ENCODE measurements around the gene ARFIP1. TPM values are rescaled to one million over a fixed set of nuclear protein-coding genes. Genes with fewer than 3 reads are reported as not detected.
A peak's percentile ranks its signal among the peaks of the same experiment; 100 is the strongest.
"Not testable (repeated sequence)": the region's sequence is repeated elsewhere in the genome, so short reads cannot be mapped to it uniquely, and the experiment has no call there.

The ARFIP1 gene
- total and polyA plus RNA-seq, 2 donors, result 18.5 to 26.7 TPM

DNA sequence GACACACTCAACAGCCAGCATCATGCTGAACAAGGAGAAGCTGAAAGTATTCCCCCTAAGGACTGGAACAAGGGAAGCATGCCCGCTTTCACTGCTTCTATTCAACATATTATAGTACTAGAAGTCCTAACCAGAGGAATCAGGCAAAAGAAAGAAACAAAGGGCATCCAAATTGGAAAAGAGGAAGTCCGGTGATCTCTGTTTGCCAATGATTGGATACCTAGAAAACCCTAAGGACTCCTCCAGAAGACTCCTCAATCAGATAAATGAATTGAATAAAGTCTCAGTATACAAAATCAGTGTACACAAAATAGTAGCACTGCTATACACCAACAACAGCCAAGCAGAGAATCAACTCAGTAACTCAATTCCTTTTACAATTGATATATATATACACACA, 44.8 kb downstream of the ARFIP1 start:
- Histone ChIP-seq H3K4me3 (ENCODE audit: low read length in 2 of 2) (no peak overlapping the region), H3K4me1 (ENCODE audit: control insufficient read depth in 2 of 2, insufficient read depth in 2 of 2, low read length in 2 of 2) (no peaks in the 10 kb centered on the region), H3K27me3 (ENCODE audit: control insufficient read depth in 2 of 2, insufficient read depth in 1 of 2, low read length in 1 of 2) (no peaks in the 10 kb centered on the region), H3K27ac (ENCODE audit: low read depth in 1 of 2, low read length in 1 of 2) (no peak overlapping the region), H3K36me3 (ENCODE audit: control insufficient read depth in 2 of 2, insufficient read depth in 2 of 2, low read length in 1 of 2) (no peaks in the 10 kb centered on the region), H3K9me3 (ENCODE audit: control insufficient read depth in 2 of 2, insufficient read depth in 1 of 2, low read length in 1 of 2) (no peaks in the 10 kb centered on the region)
- 98% methylated on average over 2 of the region's 2 CpGs for WGBS
- no peak for DNase-seq (ENCODE audit: low read depth in 6 of 9, low spot score in 9 of 9)

GRCh38 chr4:152825336-152825735, 45.6 kb downstream of the ARFIP1 start:
- Histone ChIP-seq H3K27ac (ENCODE audit: low read depth in 1 of 2, low read length in 1 of 2) (no peak overlapping the region), H3K4me3 (ENCODE audit: low read length in 2 of 2) (no peak overlapping the region), H3K9me3 (ENCODE audit: control insufficient read depth in 2 of 2, insufficient read depth in 1 of 2, low read length in 1 of 2) (no peaks in the 10 kb centered on the region), H3K36me3 (ENCODE audit: control insufficient read depth in 2 of 2, insufficient read depth in 2 of 2, low read length in 1 of 2) (no peaks in the 10 kb centered on the region), H3K27me3 (ENCODE audit: control insufficient read depth in 2 of 2, insufficient read depth in 1 of 2, low read length in 1 of 2) (no peaks in the 10 kb centered on the region), H3K4me1 (ENCODE audit: control insufficient read depth in 2 of 2, insufficient read depth in 2 of 2, low read length in 2 of 2) (no peaks in the 10 kb centered on the region)
- no peak for DNase-seq (ENCODE audit: low read depth in 6 of 9, low spot score in 9 of 9)

GRCh38 chr4:152828122-152828521, 48.4 kb downstream of the ARFIP1 start:
- 98% methylated on average over 1 of the region's 1 CpG for WGBS
- no peak overlapping the region for H3K4me3 ChIP-seq (ENCODE audit: low read length in 2 of 2)
- no peaks in the 10 kb centered on the region for H3K4me1 ChIP-seq (ENCODE audit: control insufficient read depth in 2 of 2, insufficient read depth in 2 of 2, low read length in 2 of 2)
- no peak overlapping the region for H3K27ac ChIP-seq (ENCODE audit: low read depth in 1 of 2, low read length in 1 of 2)
- no peaks in the 10 kb centered on the region for H3K27me3 ChIP-seq (ENCODE audit: control insufficient read depth in 2 of 2, insufficient read depth in 1 of 2, low read length in 1 of 2)
- H3K36me3 ChIP-seq (ENCODE audit: control insufficient read depth in 2 of 2, insufficient read depth in 2 of 2, low read length in 1 of 2), result no peaks in the 10 kb centered on the region
- no peaks in the 10 kb centered on the region for H3K9me3 ChIP-seq (ENCODE audit: control insufficient read depth in 2 of 2, insufficient read depth in 1 of 2, low read length in 1 of 2)
- DNase-seq (ENCODE audit: low read depth in 6 of 9, low spot score in 9 of 9), result no peak

DNA sequence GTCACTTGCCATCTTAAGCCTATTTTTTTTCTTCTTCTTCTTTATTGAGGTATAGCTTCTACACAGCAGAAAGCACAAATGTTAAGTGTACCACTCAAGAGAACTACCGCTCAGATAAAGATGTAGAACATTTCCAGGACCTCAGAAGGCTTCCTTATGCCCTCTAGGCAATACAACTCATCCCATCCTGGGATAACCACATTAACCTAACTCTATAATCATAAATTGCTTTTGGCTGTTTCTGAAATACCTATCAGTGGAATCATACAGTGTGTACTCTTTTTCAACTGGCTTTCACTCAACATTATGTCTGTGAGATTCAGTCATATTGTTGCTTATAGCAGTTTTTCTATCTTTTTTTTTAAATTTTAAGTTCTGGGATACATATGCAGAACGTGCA, 51.7 kb downstream of the ARFIP1 start:
- no peak for DNase-seq (ENCODE audit: low read depth in 6 of 9, low spot score in 9 of 9)
- H3K27ac ChIP-seq (ENCODE audit: low read depth in 1 of 2, low read length in 1 of 2), result no peak overlapping the region
- no peaks in the 10 kb centered on the region for H3K27me3 ChIP-seq (ENCODE audit: control insufficient read depth in 2 of 2, insufficient read depth in 1 of 2, low read length in 1 of 2)
- no peaks in the 10 kb centered on the region for H3K4me1 ChIP-seq (ENCODE audit: control insufficient read depth in 2 of 2, insufficient read depth in 2 of 2, low read length in 2 of 2)
- H3K36me3 ChIP-seq (ENCODE audit: control insufficient read depth in 2 of 2, insufficient read depth in 2 of 2, low read length in 1 of 2), result no peaks in the 10 kb centered on the region
- WGBS, result 95% methylated on average over 2 of the region's 2 CpGs
- no peaks in the 10 kb centered on the region for H3K9me3 ChIP-seq (ENCODE audit: control insufficient read depth in 2 of 2, insufficient read depth in 1 of 2, low read length in 1 of 2)
- no peak overlapping the region for H3K4me3 ChIP-seq (ENCODE audit: low read length in 2 of 2)

GRCh38 chr4:152836936-152837335, 57.2 kb downstream of the ARFIP1 start:
- Histone ChIP-seq H3K27ac (ENCODE audit: low read depth in 1 of 2, low read length in 1 of 2) (no peak overlapping the region), H3K36me3 (ENCODE audit: control insufficient read depth in 2 of 2, insufficient read depth in 2 of 2, low read length in 1 of 2) (no peaks in the 10 kb centered on the region), H3K4me1 (ENCODE audit: control insufficient read depth in 2 of 2, insufficient read depth in 2 of 2, low read length in 2 of 2) (no peaks in the 10 kb centered on the region), H3K27me3 (ENCODE audit: control insufficient read depth in 2 of 2, insufficient read depth in 1 of 2, low read length in 1 of 2) (no peaks in the 10 kb centered on the region), H3K9me3 (ENCODE audit: control insufficient read depth in 2 of 2, insufficient read depth in 1 of 2, low read length in 1 of 2) (peaks cover 0 to 6% of the 10 kb centered on the region in 2 donors), H3K4me3 (ENCODE audit: low read length in 2 of 2) (no peak overlapping the region)
- WGBS, result 95% methylated on average over 3 of the region's 3 CpGs
- DNase-seq (ENCODE audit: low read depth in 6 of 9, low spot score in 9 of 9), result no peak

- not testable (repeated sequence) for H3K27me3 ChIP-seq (ENCODE audit: control insufficient read depth in 2 of 2, insufficient read depth in 1 of 2, low read length in 1 of 2); H3K9me3 ChIP-seq (ENCODE audit: control insufficient read depth in 2 of 2, insufficient read depth in 1 of 2, low read length in 1 of 2); H3K4me3 ChIP-seq (ENCODE audit: low read length in 2 of 2); H3K4me1 ChIP-seq (ENCODE audit: control insufficient read depth in 2 of 2, insufficient read depth in 2 of 2, low read length in 2 of 2); H3K36me3 ChIP-seq (ENCODE audit: control insufficient read depth in 2 of 2, insufficient read depth in 2 of 2, low read length in 1 of 2); H3K27ac ChIP-seq (ENCODE audit: low read depth in 1 of 2, low read length in 1 of 2)
- peak in 4 of 9 donors; percentile 4 to 43 (median 10) for DNase-seq (ENCODE audit: low read depth in 6 of 9, low spot score in 9 of 9)
- 75% methylated on average over 1 of the region's 1 CpG for WGBS
Measured at GRCh38 chr4:152839729-152840128, 60.0 kb downstream of the ARFIP1 start.

DNA sequence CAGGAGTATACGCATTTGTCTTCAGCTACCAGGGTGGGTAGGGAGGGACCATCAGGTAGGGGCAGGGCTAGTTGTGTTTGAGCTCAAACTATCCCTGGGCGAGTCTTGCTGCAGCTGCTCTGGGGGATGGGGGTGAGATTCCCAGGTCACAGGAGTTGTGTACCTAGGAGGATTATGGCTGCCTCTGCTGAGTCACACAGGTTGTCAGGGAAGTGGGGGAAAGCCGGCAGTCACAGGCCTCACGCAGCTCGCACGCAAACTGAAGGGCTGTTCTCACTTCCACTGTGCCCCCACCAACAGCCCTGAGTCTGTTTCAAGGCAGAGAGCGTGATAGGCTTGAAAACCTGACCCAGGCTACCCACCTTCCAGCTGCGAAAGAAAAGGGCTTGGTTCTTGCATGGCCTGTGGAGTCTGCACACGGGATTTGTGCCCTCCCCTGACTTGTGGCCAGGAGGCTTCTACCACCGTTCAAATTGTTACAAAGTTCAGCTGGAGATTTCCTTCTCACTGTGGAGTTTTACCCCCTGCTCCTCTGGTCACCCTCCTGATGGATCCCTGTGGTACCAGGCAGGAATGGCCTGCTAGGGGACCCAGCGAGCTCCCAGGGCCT, 63.8 kb downstream of the ARFIP1 start:
- DNase-seq (ENCODE audit: low read depth in 6 of 9, low spot score in 9 of 9), result no peak
- no peak overlapping the region for H3K27ac ChIP-seq (ENCODE audit: low read depth in 1 of 2, low read length in 1 of 2)
- no peaks in the 10 kb centered on the region for H3K27me3 ChIP-seq (ENCODE audit: control insufficient read depth in 2 of 2, insufficient read depth in 1 of 2, low read length in 1 of 2)
- 91% methylated on average over 11 of the region's 11 CpGs for WGBS
- peaks cover 0 to 8% of the 10 kb centered on the region in 2 donors for H3K9me3 ChIP-seq (ENCODE audit: control insufficient read depth in 2 of 2, insufficient read depth in 1 of 2, low read length in 1 of 2)
- no peaks in the 10 kb centered on the region for H3K4me1 ChIP-seq (ENCODE audit: control insufficient read depth in 2 of 2, insufficient read depth in 2 of 2, low read length in 2 of 2)
- H3K36me3 ChIP-seq (ENCODE audit: control insufficient read depth in 2 of 2, insufficient read depth in 2 of 2, low read length in 1 of 2), result no peaks in the 10 kb centered on the region
- no peak overlapping the region for H3K4me3 ChIP-seq (ENCODE audit: low read length in 2 of 2)

GRCh38 chr4:152847376-152847775, 67.6 kb downstream of the ARFIP1 start:
- Histone ChIP-seq H3K36me3 (ENCODE audit: control insufficient read depth in 2 of 2, insufficient read depth in 2 of 2, low read length in 1 of 2) (no peaks in the 10 kb centered on the region), H3K9me3 (ENCODE audit: control insufficient read depth in 2 of 2, insufficient read depth in 1 of 2, low read length in 1 of 2) (no peaks in the 10 kb centered on the region), H3K4me3 (ENCODE audit: low read length in 2 of 2) (no peak overlapping the region), H3K4me1 (ENCODE audit: control insufficient read depth in 2 of 2, insufficient read depth in 2 of 2, low read length in 2 of 2) (peaks cover 0 to 7% of the 10 kb centered on the region in 2 donors), H3K27ac (ENCODE audit: low read depth in 1 of 2, low read length in 1 of 2) (no peak overlapping the region), H3K27me3 (ENCODE audit: control insufficient read depth in 2 of 2, insufficient read depth in 1 of 2, low read length in 1 of 2) (no peaks in the 10 kb centered on the region)
- WGBS, result 98% methylated on average over 1 of the region's 1 CpG
- no peak for DNase-seq (ENCODE audit: low read depth in 6 of 9, low spot score in 9 of 9)

DNA sequence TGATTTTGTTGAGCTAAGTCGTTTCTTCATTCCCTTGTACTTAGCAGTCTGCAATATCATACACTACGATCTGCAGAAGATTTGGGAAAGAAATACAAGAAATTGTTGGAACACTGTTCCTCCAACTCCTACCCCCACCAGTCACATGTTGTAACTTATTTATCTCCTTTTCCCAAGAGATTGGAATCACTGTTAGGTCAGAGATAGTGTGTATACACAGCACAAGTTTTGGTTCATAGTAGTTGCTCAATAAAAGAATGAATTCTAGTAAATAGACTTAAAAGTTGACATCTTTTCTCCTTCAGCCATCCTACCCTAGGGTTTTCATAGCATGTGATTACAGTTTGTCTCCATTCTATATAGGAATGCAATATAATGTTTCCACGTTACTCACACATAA, 68.8 kb downstream of the ARFIP1 start:
- Histone ChIP-seq H3K36me3 (ENCODE audit: control insufficient read depth in 2 of 2, insufficient read depth in 2 of 2, low read length in 1 of 2) (no peaks in the 10 kb centered on the region), H3K4me3 (ENCODE audit: low read length in 2 of 2) (no peak overlapping the region), H3K9me3 (ENCODE audit: control insufficient read depth in 2 of 2, insufficient read depth in 1 of 2, low read length in 1 of 2) (no peaks in the 10 kb centered on the region), H3K4me1 (ENCODE audit: control insufficient read depth in 2 of 2, insufficient read depth in 2 of 2, low read length in 2 of 2) (peaks cover 0 to 7% of the 10 kb centered on the region in 2 donors), H3K27ac (ENCODE audit: low read depth in 1 of 2, low read length in 1 of 2) (no peak overlapping the region), H3K27me3 (ENCODE audit: control insufficient read depth in 2 of 2, insufficient read depth in 1 of 2, low read length in 1 of 2) (no peaks in the 10 kb centered on the region)
- over 99% methylated on average over 3 of the region's 3 CpGs for WGBS
- DNase-seq (ENCODE audit: low read depth in 6 of 9, low spot score in 9 of 9), result no peak

DNA sequence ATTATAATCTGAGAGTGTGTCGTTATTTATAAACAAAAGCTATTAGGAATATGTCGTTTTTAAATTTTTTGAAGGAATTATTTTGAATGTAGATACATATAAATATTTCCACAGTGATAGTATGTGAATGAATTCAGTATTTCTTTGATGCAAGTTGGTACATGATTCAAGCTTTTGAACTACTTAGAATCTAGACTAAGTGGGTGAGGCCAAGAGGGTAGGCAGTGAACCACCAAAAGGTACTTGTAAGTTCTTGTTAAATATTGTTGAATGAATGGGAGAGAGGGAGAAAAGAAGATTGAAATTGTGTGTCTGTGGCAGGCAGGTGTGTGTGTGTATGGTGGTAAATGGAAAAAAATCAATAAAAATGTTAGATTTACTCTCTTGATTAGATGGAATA, 69.6 kb downstream of the ARFIP1 start:
- WGBS, result 98% methylated on average over 2 of the region's 2 CpGs
- Histone ChIP-seq H3K4me1 (ENCODE audit: control insufficient read depth in 2 of 2, insufficient read depth in 2 of 2, low read length in 2 of 2) (peaks cover 0 to 7% of the 10 kb centered on the region in 2 donors), H3K4me3 (ENCODE audit: low read length in 2 of 2) (no peak overlapping the region), H3K9me3 (ENCODE audit: control insufficient read depth in 2 of 2, insufficient read depth in 1 of 2, low read length in 1 of 2) (peaks cover 0 to 4% of the 10 kb centered on the region in 2 donors), H3K27me3 (ENCODE audit: control insufficient read depth in 2 of 2, insufficient read depth in 1 of 2, low read length in 1 of 2) (no peaks in the 10 kb centered on the region), H3K27ac (ENCODE audit: low read depth in 1 of 2, low read length in 1 of 2) (no peak overlapping the region), H3K36me3 (ENCODE audit: control insufficient read depth in 2 of 2, insufficient read depth in 2 of 2, low read length in 1 of 2) (no peaks in the 10 kb centered on the region)
- no peak for DNase-seq (ENCODE audit: low read depth in 6 of 9, low spot score in 9 of 9)

All from thymus (tissue), 11 donors.